Liver (tissue), 9 donors: ENCODE results near the gene C5. TPM values are rescaled to one million over a fixed set of nuclear protein-coding genes. Genes with fewer than 3 reads are reported as not detected.
"Not testable (repeated sequence)": the region's sequence is repeated elsewhere in the genome, so short reads cannot be mapped to it uniquely, and the experiment has no call there.

Source experiments
- DNase-seq: peaks from one replicate; pipeline ENCODE4 v3.0.0-alpha.2; 2017; ENCODE audit warnings: low spot score
- H3K27ac ChIP-seq, 2 donors: one replicate each; pipeline ENCODE4 v1.7.0; 2013; ENCODE audit warnings: inconsistent platforms in 2 of 2, low read length in 2 of 2, control low read depth in 1 of 2, low read depth in 1 of 2, mild to moderate bottlenecking in 1 of 2
- H3K27me3 ChIP-seq, 4 donors: one replicate each; pipeline versions ENCODE4 v1.6.1 to v1.7.0; 2013; ENCODE audit warnings: low read length in 3 of 4, inconsistent platforms in 1 of 4, mild to moderate bottlenecking in 1 of 4, moderate library complexity in 1 of 4; ENCODE audit not compliant: control insufficient read depth in 4 of 4, insufficient read depth in 4 of 4
- H3K36me3 ChIP-seq, 4 donors: one replicate each; pipeline versions ENCODE4 v1.6.1 to v1.7.0; 2013; ENCODE audit warnings: low read length in 3 of 4, mild to moderate bottlenecking in 3 of 4, low read depth in 1 of 4, moderate library complexity in 1 of 4; ENCODE audit not compliant: control insufficient read depth in 4 of 4, insufficient read depth in 3 of 4
- H3K4me1 ChIP-seq, 4 donors: one replicate each; pipeline versions ENCODE4 v1.6.1 to v1.7.0; 2013; ENCODE audit warnings: low read length in 3 of 4, mild to moderate bottlenecking in 3 of 4, moderate library complexity in 1 of 4; ENCODE audit not compliant: control insufficient read depth in 4 of 4, insufficient read depth in 4 of 4
- H3K4me3 ChIP-seq, 3 donors: one replicate each; pipeline versions ENCODE4 v1.6.1 to v1.7.0; 2013; ENCODE audit warnings: low read length in 3 of 3, control low read depth in 1 of 3, low read depth in 1 of 3, mild to moderate bottlenecking in 1 of 3
- H3K9ac ChIP-seq, 2 donors: one replicate each; pipeline ENCODE4 v1.7.0; 2013; ENCODE audit warnings: low read length in 2 of 2, mild to moderate bottlenecking in 2 of 2, moderate library complexity in 2 of 2, control low read depth in 1 of 2, low read depth in 1 of 2
- H3K9me3 ChIP-seq, 4 donors: one replicate each; pipeline versions ENCODE4 v1.6.1 to v1.7.0; 2013; ENCODE audit warnings: low read length in 3 of 4; ENCODE audit not compliant: control insufficient read depth in 4 of 4
- ATF3 ChIP-seq: IDR thresholded peaks from 2 replicates; pipeline ENCODE4 v1.6.1; 2016; ENCODE audit warnings: antibody characterized with exemption
- CTCF ChIP-seq: fragments of 150-350 bp; IDR thresholded peaks from 2 replicates; pipeline ENCODE4 v1.5.1; 2017; ENCODE audit warnings: improper control_type of control experiment, low read depth, low read length; ENCODE audit not compliant: missing input control
- EGR1 ChIP-seq, 2 donors: IDR thresholded peaks; 2 replicates each; pipeline ENCODE4 v1.6.1; 2016 to 2018; ENCODE audit warnings: antibody characterized with exemption in 2 of 2, low read depth in 2 of 2
- FOXA1 ChIP-seq: IDR thresholded peaks from 2 replicates; pipeline ENCODE4 v1.6.1; 2016; ENCODE audit warnings: antibody characterized with exemption
- FOXA2 ChIP-seq: IDR thresholded peaks from 2 replicates; pipeline ENCODE4 v1.6.1; 2016; ENCODE audit warnings: antibody characterized with exemption
- GABPA ChIP-seq, 2 donors: IDR thresholded peaks in 1 of 2; conservative IDR thresholded peaks in 1 of 2; 2 replicates each; pipeline ENCODE4 v1.6.1; 2016; ENCODE audit warnings: antibody characterized with exemption in 2 of 2, mild to moderate bottlenecking in 1 of 2, moderate library complexity in 1 of 2
- HNF4A ChIP-seq, 2 donors: conservative IDR thresholded peaks; 2 replicates each; pipeline ENCODE4 v1.6.1; 2016; ENCODE audit warnings: antibody characterized with exemption in 2 of 2, mild to moderate bottlenecking in 2 of 2
- HNF4G ChIP-seq: IDR thresholded peaks from 2 replicates; pipeline ENCODE4 v1.6.1; 2016; ENCODE audit warnings: antibody characterized with exemption
- JUND ChIP-seq, 2 donors: IDR thresholded peaks; 2 replicates each; pipeline ENCODE4 v1.6.1; 2016; ENCODE audit warnings: antibody characterized with exemption in 2 of 2
- MAX ChIP-seq: IDR thresholded peaks from 2 replicates; pipeline ENCODE4 v1.6.1; 2016; ENCODE audit warnings: antibody characterized with exemption
- NR2F2 ChIP-seq: IDR thresholded peaks from 2 replicates; pipeline ENCODE4 v1.6.1; 2016; ENCODE audit warnings: antibody characterized with exemption
- RAD21 ChIP-seq, 2 donors: IDR thresholded peaks; 2 replicates each; pipeline ENCODE4 v1.6.1; 2016; ENCODE audit warnings: antibody characterized with exemption in 2 of 2, mild to moderate bottlenecking in 2 of 2
- REST ChIP-seq: IDR thresholded peaks from 2 replicates; pipeline ENCODE4 v1.6.1; 2016; ENCODE audit warnings: antibody characterized with exemption, mild to moderate bottlenecking
- RXRA ChIP-seq, 2 donors: IDR thresholded peaks; 2 replicates each; pipeline ENCODE4 v1.6.1; 2017 to 2018; ENCODE audit warnings: antibody characterized with exemption in 2 of 2, mild to moderate bottlenecking in 1 of 2
- SP1 ChIP-seq: IDR thresholded peaks from 2 replicates; pipeline ENCODE4 v1.6.1; 2018; ENCODE audit warnings: antibody characterized with exemption, mild to moderate bottlenecking
- TAF1 ChIP-seq: conservative IDR thresholded peaks from 2 replicates; pipeline ENCODE4 v1.6.1; 2016; ENCODE audit warnings: antibody characterized with exemption, mild to moderate bottlenecking
- YY1 ChIP-seq: IDR thresholded peaks from 2 replicates; pipeline ENCODE4 v1.6.1; 2016; ENCODE audit warnings: antibody characterized with exemption, mild to moderate bottlenecking
- ZBTB33 ChIP-seq: IDR thresholded peaks from 2 replicates; pipeline ENCODE4 v1.6.1; 2016; ENCODE audit warnings: antibody characterized with exemption
- WGBS: extraction: QIAGEN DNeasy Blood & Tissue Kit; methylation state at CpG from one replicate; pipeline ENCODE4 v1.1.7; 2013; 5-methylcytosine and 5-hydroxymethylcytosine counted together
- polyA plus RNA-seq, 2 donors: library from polyadenylated mRNA; stranded (reverse) in 1 of 2; unstranded in 1 of 2; fragments of 200-250 nt in 1 of 2; fragments of >200 nt in 1 of 2; fragmentation: Nextera tagmentation in 1 of 2; extraction: Ambion mirVana in 1 of 2; gene quantifications; one replicate each; pipeline versions ENCODE4 v1.2.1 to v1.2.3, GENCODE V29; 2013 to 2015
- total RNA-seq, 2 donors: library from RNA; depleted of rRNA; stranded (reverse); fragments of >200 nt; gene quantifications; one replicate each; pipeline ENCODE4 v1.2.3, GENCODE V29; 2014
- donor health status: healthy.
- donor health status: healthy.
- donor health status: healthy.
- donor health status: healthy.
- donor health status: healthy.

The C5 gene
- total and polyA plus RNA-seq, 4 donors, result 127 to 485 (median 361) TPM

- TF ChIP-seq REST, result no peak
- TF ChIP-seq TAF1, result no peak
- no peak for TF ChIP-seq HNF4A (conservative IDR thresholded peaks at IDR 0.05)
These were observed 78.1 kb downstream of the C5 start (continued) for GRCh38 chr9:120971938-120972337.

GRCh38 chr9:120971471-120971870 lies 78.6 kb downstream of the C5 start:
- peaks cover 17 to 79% (median 69%) of the 10 kb centered on the region in 4 donors for H3K36me3 ChIP-seq
- not testable (repeated sequence) for H3K27ac ChIP-seq, H3K4me1 ChIP-seq, H3K9me3 ChIP-seq, H3K9ac ChIP-seq, H3K4me3 ChIP-seq, H3K27me3 ChIP-seq, DNase-seq
- 94% methylated on average over 9 of the region's 9 CpGs for WGBS

- no peaks in the 10 kb centered on the region for H3K4me1 ChIP-seq
- H3K9ac ChIP-seq, result no peak overlapping the region
- H3K4me3 ChIP-seq, result no peak overlapping the region
- peaks cover 17 to 80% (median 68%) of the 10 kb centered on the region in 4 donors for H3K36me3 ChIP-seq
- no peak for TF ChIP-seq EGR1 (IDR thresholded peaks at IDR 0.05; ENCODE audit: low read depth in 2 of 2)
- TF ChIP-seq ATF3, result no peak
- no peak for TF ChIP-seq NR2F2
- TF ChIP-seq GABPA (IDR thresholded peaks at IDR 0.05 in 1 of 2, conservative IDR thresholded peaks at IDR 0.05 in 1 of 2), result no peak
- no peak for TF ChIP-seq TAF1
- no peak for TF ChIP-seq HNF4G
- no peak for TF ChIP-seq FOXA1
- no peak for TF ChIP-seq RXRA (IDR thresholded peaks at IDR 0.05)
- TF ChIP-seq JUND (IDR thresholded peaks at IDR 0.05), result no peak
- TF ChIP-seq MAX, result no peak
- TF ChIP-seq ZBTB33, result no peak
- no peak for TF ChIP-seq RAD21 (IDR thresholded peaks at IDR 0.05)
- no peak for TF ChIP-seq CTCF
- TF ChIP-seq FOXA2, result no peak
- TF ChIP-seq REST, result no peak
- no peak for TF ChIP-seq SP1
- no peak for TF ChIP-seq YY1
- no peak for TF ChIP-seq HNF4A (conservative IDR thresholded peaks at IDR 0.05)
- H3K27me3 ChIP-seq, result no peaks in the 10 kb centered on the region
- 79% methylated on average over 3 of the region's 3 CpGs for WGBS
- DNase-seq, result no peak
- H3K9me3 ChIP-seq, result no peaks in the 10 kb centered on the region
- no peak overlapping the region for H3K27ac ChIP-seq
These were observed 79.8 kb downstream of the C5 start for GRCh38 chr9:120970244-120970643.
